Smooth muscle cell (in vitro differentiated cells): Measurements from ENCODE around the gene CACNA2D3. TPM values are rescaled to one million over a fixed set of nuclear protein-coding genes. Genes with fewer than 3 reads are reported as not detected.

ENCODE experiments used
- DNase-seq: peaks from one replicate; lab custom pipeline; 2025; ENCODE audit not compliant: unreplicated experiment; lab: John Stamatoyannopoulos, UW
- H2AFZ ChIP-seq: fragments of 200-600 bp; sonication (generic); 2 replicates; pipeline ENCODE4 v1.6.0; 2016; ENCODE audit warnings: antibody characterized with exemption, low read depth, mild to moderate bottlenecking
- H3F3A ChIP-seq: fragments of 200-600 bp; sonication (generic); 2 replicates; pipeline ENCODE4 v1.6.0; 2017; ENCODE audit warnings: antibody characterized with exemption, low read depth
- H3K27ac ChIP-seq: fragments of 200-600 bp; sonication (generic); 2 replicates; pipeline ENCODE4 v1.5.1; 2016; ENCODE audit warnings: low read depth, mild to moderate bottlenecking
- H3K27me3 ChIP-seq: fragments of 200-600 bp; sonication (generic); 2 replicates; pipeline ENCODE4 v1.6.1; 2016; ENCODE audit warnings: low read depth, mild to moderate bottlenecking
- H3K36me3 ChIP-seq: fragments of 200-600 bp; sonication (generic); 2 replicates; pipeline ENCODE4 v1.5.1; 2016; ENCODE audit warnings: low read depth
- H3K4me1 ChIP-seq: fragments of 200-600 bp; sonication (generic); 2 replicates; pipeline ENCODE4 v1.5.1; 2016; ENCODE audit warnings: low read depth
- H3K4me2 ChIP-seq: fragments of 200-600 bp; sonication (generic); 2 replicates; pipeline ENCODE4 v1.6.0; 2016; ENCODE audit warnings: mild to moderate bottlenecking
- H3K4me3 ChIP-seq: fragments of 200-600 bp; sonication (generic); 2 replicates; pipeline ENCODE4 v1.5.1; 2016; ENCODE audit warnings: mild to moderate bottlenecking
- H3K79me2 ChIP-seq: fragments of 200-600 bp; sonication (generic); 2 replicates; pipeline ENCODE4 v1.6.0; 2016; ENCODE audit warnings: low read depth, mild to moderate bottlenecking
- H3K9ac ChIP-seq: fragments of 200-600 bp; sonication (generic); 2 replicates; pipeline ENCODE4 v1.6.0; 2016; ENCODE audit warnings: low read depth
- H3K9me3 ChIP-seq: fragments of 200-600 bp; sonication (generic); replicated peaks from 2 replicates; pipeline ENCODE4 v1.5.1; 2016; ENCODE audit warnings: low read depth
- H4K20me1 ChIP-seq: fragments of 200-600 bp; sonication (generic); 2 replicates; pipeline ENCODE4 v1.6.0; 2016; ENCODE audit warnings: low read depth
- CTCF ChIP-seq: fragments of 200-600 bp; sonication (generic); IDR thresholded peaks from 2 replicates; pipeline ENCODE4 v1.5.1; 2017; ENCODE audit warnings: borderline replicate concordance, mild to moderate bottlenecking, antibody characterized with exemption; ENCODE audit not compliant: insufficient read depth, poor library complexity, severe bottlenecking
- WGBS: methylation state at CpG from one replicate; pipeline ENCODE4 v1.1.7; 2016; ENCODE audit warnings: low lambda C conversion rate; 5-methylcytosine and 5-hydroxymethylcytosine counted together
- polyA plus RNA-seq: library from polyadenylated mRNA; unstranded; fragments of >200 nt; fragmentation: Nextera tagmentation; extraction: Ambion mirVana; gene quantifications from 2 replicates; pipeline ENCODE4 v1.2.1, GENCODE V29; 2016
- total RNA-seq: library from RNA; depleted of rRNA; stranded (reverse); fragments of >200 nt; gene quantifications from 2 replicates; pipeline ENCODE4 v1.2.3, GENCODE V29; 2014

The CACNA2D3 gene
- total and polyA plus RNA-seq, 2 experiments from 2014 or later: 0.15 to 0.90 TPM

- TF ChIP-seq CTCF: no peak
- WGBS: 97% methylated on average over 1 of the region's 1 CpG
Observed at GRCh38 chr3:54262946-54263345, 140.6 kb downstream of the CACNA2D3 start.

GRCh38 chr3:54264050-54264449 is 141.7 kb downstream of the CACNA2D3 start:
- H3K4me3 ChIP-seq: no peak overlapping the region
- no peaks in the 10 kb centered on the region for H4K20me1 ChIP-seq
- no peak for TF ChIP-seq CTCF
- H3K4me2 ChIP-seq: no peak overlapping the region
- no peak overlapping the region for H2AFZ ChIP-seq
- H3K27ac ChIP-seq: no peak overlapping the region
- H3K36me3 ChIP-seq: no peaks in the 10 kb centered on the region
- H3K27me3 ChIP-seq: no peaks in the 10 kb centered on the region
- no peaks in the 10 kb centered on the region for H3K9me3 ChIP-seq
- no peaks in the 10 kb centered on the region for H3K4me1 ChIP-seq
- no peak overlapping the region for H3K9ac ChIP-seq
- H3K79me2 ChIP-seq: no peaks in the 10 kb centered on the region
- no peaks in the 10 kb centered on the region for H3F3A ChIP-seq
- DNase-seq: no peak
- WGBS: 64% methylated on average over 4 of the region's 4 CpGs

More at GRCh38 chr3:54262946-54263345, 140.6 kb downstream of the CACNA2D3 start:
- H3K4me1 ChIP-seq: no peaks in the 10 kb centered on the region
- no peak overlapping the region for H3K9ac ChIP-seq
- H2AFZ ChIP-seq: no peak overlapping the region
- no peaks in the 10 kb centered on the region for H4K20me1 ChIP-seq
- no peaks in the 10 kb centered on the region for H3K79me2 ChIP-seq
- no peaks in the 10 kb centered on the region for H3K27me3 ChIP-seq
- DNase-seq: no peak
- H3K36me3 ChIP-seq: no peaks in the 10 kb centered on the region
- H3K9me3 ChIP-seq: no peaks in the 10 kb centered on the region
- H3F3A ChIP-seq: no peaks in the 10 kb centered on the region
- H3K4me2 ChIP-seq: no peak overlapping the region
- H3K27ac ChIP-seq: no peak overlapping the region
- no peak overlapping the region for H3K4me3 ChIP-seq

GRCh38 chr3:54270816-54271526 is 148.6 kb downstream of the CACNA2D3 start:
- Histone ChIP-seq H3K79me2 (no peaks in the 10 kb centered on the region), H3K27me3 (peaks cover 8% of the 10 kb centered on the region), H4K20me1 (no peaks in the 10 kb centered on the region), H3K36me3 (no peaks in the 10 kb centered on the region), H3K4me1 (no peaks in the 10 kb centered on the region), H3K9ac (no peak overlapping the region), H3K4me3 (no peak overlapping the region), H3K9me3 (no peaks in the 10 kb centered on the region), H3F3A (no peaks in the 10 kb centered on the region), H3K4me2 (no peak overlapping the region), H3K27ac (no peak overlapping the region), H2AFZ (no peak overlapping the region)
- no peak for TF ChIP-seq CTCF
- 73% methylated on average over 4 of the region's 4 CpGs for WGBS
- no peak for DNase-seq

GRCh38 chr3:54273791-54274190 is 151.4 kb downstream of the CACNA2D3 start:
- Histone ChIP-seq H3K4me1 (no peaks in the 10 kb centered on the region), H3K36me3 (no peaks in the 10 kb centered on the region), H3K9me3 (no peaks in the 10 kb centered on the region), H3K4me2 (no peak overlapping the region), H3K9ac (no peak overlapping the region), H3K27me3 (peaks cover 8% of the 10 kb centered on the region), H2AFZ (no peak overlapping the region), H3K27ac (no peak overlapping the region), H3K79me2 (no peaks in the 10 kb centered on the region), H3K4me3 (no peak overlapping the region), H3F3A (no peaks in the 10 kb centered on the region), H4K20me1 (no peaks in the 10 kb centered on the region)
- no peak for DNase-seq
- no peak for TF ChIP-seq CTCF
- 78% methylated on average over 1 of the region's 1 CpG for WGBS
